Frontal cortex (tissue), 4 donors: ENCODE data around the gene EXO1. TPM values are rescaled to one million over a fixed set of nuclear protein-coding genes. Genes with fewer than 3 reads are reported as not detected.
"Not testable (repeated sequence)": the region's sequence is repeated elsewhere in the genome, so short reads cannot be mapped to it uniquely, and the experiment has no call there.

ENCODE experiments used
- DNase-seq, 2 donors: peaks; one replicate each; pipeline ENCODE4 v3.0.0; 2012; ENCODE audit warnings: low spot score in 2 of 2
- FAIRE-seq: peaks from 2 replicates; lab custom pipeline; 2012; peaks lifted over from hg19 to GRCh38; lab: Jason Lieb, UNC
- total RNA-seq: library from RNA; depleted of rRNA; stranded (reverse); fragments of >200 nt; gene quantifications from one replicate; pipeline ENCODE4 v1.2.3, GENCODE V29; 2014
- donor health status: control.
- donor health status: control.
- donor health status: control.

Gene EXO1
- total RNA-seq, 1 donor from 2014 or later: 3.3 TPM

GRCh38 chr1:241834733-241835377 is 13.1 kb upstream of the EXO1 start:
- FAIRE-seq (peak; percentile 87), DNase-seq (no peak)

GRCh38 chr1:241836941-241837340 is 11.1 kb upstream of the EXO1 start:
- FAIRE-seq (no peak), DNase-seq (no peak)

GRCh38 chr1:241837416-241837815 is 10.6 kb upstream of the EXO1 start:
- no peak for DNase-seq

GRCh38 chr1:241837901-241838300 is 10.1 kb upstream of the EXO1 start:
- no peak for FAIRE-seq
- no peak for DNase-seq

More at GRCh38 chr1:241837416-241837815, 10.6 kb upstream of the EXO1 start:
- FAIRE-seq: no peak

DNA sequence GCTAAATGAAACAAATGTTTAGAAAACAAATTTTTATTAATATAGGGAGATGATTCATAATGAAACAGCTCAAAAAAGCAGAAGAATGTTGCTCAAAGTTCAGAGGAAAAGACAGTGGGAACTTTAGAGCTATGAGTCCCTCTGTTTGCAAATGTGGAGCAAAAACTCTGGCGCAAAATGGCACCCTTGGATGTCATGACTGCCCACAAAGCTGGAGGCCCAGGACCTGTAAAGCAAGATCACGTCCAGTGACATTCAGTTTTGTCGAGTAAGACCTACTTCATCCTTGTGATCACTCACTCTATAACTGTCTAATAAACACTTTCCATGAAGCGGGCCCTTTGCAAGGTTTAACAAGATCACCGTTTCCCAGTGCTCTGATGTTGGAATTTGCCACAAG is 9.1 kb upstream of the EXO1 start:
- FAIRE-seq (no peak), DNase-seq (no peak)

GRCh38 chr1:241839369-241839979 is 8.5 kb upstream of the EXO1 start:
- FAIRE-seq (no peak), DNase-seq (no peak)

- no peak for DNase-seq
- FAIRE-seq: no peak
Observed at GRCh38 chr1:241840164-241840563, 7.8 kb upstream of the EXO1 start.

GRCh38 chr1:241841691-241842090 is 6.3 kb upstream of the EXO1 start:
- no peak for FAIRE-seq

DNA sequence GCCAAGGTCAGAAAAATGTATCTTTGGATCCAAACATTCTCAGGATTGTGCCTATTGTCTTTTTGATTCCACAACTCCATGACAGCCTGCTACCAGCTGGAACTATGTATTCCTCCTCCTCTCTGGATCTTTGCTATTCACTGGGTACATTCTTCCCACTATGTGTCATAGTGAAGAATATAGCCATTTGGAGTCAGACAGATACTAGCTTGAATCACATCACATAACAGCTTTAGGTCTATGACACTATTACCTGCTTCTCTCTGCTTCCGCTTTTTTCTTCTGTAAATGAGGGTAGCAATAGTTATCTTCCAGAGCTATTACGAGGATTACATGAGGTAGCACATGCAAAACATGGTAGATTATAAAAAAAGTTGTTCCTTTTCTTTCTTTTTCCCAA is 5.4 kb upstream of the EXO1 start:
- DNase-seq: no peak

More at GRCh38 chr1:241841691-241842090, 6.3 kb upstream of the EXO1 start:
- DNase-seq: no peak

GRCh38 chr1:241844593-241844992 is 3.4 kb upstream of the EXO1 start:
- DNase-seq (no peak), FAIRE-seq (no peak)

More for the DNA sequence above, 5.4 kb upstream of the EXO1 start:
- no peak for FAIRE-seq

DNA sequence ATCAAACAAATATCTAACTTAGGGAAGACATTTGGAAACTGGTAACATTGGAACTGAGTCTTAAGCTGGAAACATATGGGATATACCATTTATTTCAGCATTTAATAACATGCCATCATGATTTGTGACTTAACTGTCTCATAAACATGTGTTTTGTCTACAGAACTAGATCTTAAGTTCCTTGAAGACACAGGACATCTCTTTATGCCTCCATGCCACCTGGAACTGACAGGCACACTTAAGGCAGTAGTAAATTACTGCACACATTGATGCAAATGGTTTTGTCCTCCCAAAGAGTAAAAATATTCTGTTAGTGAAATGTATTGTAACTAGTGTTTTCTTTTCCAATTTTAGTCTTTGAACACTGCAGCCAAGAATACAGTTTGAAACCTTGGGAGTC is 1.6 kb upstream of the EXO1 start:
- FAIRE-seq (no peak), DNase-seq (no peak)

- FAIRE-seq (no peak), DNase-seq (no peak)
Observed at GRCh38 chr1:241846862-241847539, 1.0 kb upstream of the EXO1 start.

- FAIRE-seq: no peak
Observed at GRCh38 chr1:241847540-241847795, 536 bp upstream of the EXO1 start.

GRCh38 chr1:241848686-241849344 is 811 bp downstream of the EXO1 start:
- DNase-seq (no peak), FAIRE-seq (no peak)

More at GRCh38 chr1:241847540-241847795, 536 bp upstream of the EXO1 start:
- no peak for DNase-seq

GRCh38 chr1:241849345-241849695 is 1.3 kb downstream of the EXO1 start:
- FAIRE-seq: no peak

GRCh38 chr1:241855545-241856140 is 7.6 kb downstream of the EXO1 start:
- not testable (repeated sequence) for DNase-seq, FAIRE-seq

More at GRCh38 chr1:241849345-241849695, 1.3 kb downstream of the EXO1 start:
- DNase-seq: no peak

DNA sequence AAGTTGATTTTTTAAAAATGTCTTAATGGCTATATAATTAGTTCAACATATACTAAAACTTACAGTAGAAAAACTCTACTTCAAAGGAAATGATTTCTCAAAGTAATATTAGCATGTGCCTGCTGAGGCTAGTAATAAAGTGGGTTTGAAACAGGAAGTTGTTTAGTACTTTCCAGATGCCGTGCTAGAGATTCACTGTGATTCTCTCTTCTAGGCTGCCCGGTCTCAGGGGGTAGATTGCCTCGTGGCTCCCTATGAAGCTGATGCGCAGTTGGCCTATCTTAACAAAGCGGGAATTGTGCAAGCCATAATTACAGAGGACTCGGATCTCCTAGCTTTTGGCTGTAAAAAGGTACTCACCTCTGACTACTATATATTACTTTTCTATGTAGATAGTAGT is 9.1 kb downstream of the EXO1 start:
- no peak for FAIRE-seq
- no peak for DNase-seq

- FAIRE-seq: no peak
- no peak for DNase-seq
Observed at GRCh38 chr1:241860922-241861321, 12.9 kb downstream of the EXO1 start.

- DNase-seq (no peak), FAIRE-seq (no peak)
Observed at GRCh38 chr1:241869022-241869421, 21.0 kb downstream of the EXO1 start.

DNA sequence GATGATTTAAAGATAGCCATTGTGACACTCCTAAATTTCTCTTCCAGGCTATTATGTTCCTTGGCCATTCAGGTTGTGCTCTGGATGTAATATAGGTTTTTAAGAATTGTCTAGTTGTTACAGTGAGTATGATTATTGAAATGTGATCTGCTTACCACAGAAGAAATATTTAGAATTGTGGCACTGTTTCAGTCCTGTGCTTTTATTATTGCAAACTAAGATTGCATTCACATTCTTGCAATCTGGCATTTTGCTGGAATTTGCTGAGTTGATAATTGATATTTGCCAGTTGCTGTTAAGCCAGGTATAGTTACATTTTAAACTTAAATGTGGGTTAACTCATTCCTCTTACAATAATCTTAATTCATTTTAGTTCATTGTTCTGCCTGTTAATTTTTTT is 22.3 kb downstream of the EXO1 start:
- FAIRE-seq (no peak), DNase-seq (no peak)
